Cerebellar nuclear complex (tissue), 1 donor: ENCODE results near the gene MPP2.
"Not testable (repeated sequence)": the region's sequence is repeated elsewhere in the genome, so short reads cannot be mapped to it uniquely, and the experiment has no call there.

Source experiments
- DNase-seq, 2 experiments: peaks; one replicate each; lab custom pipeline; 2025; lab: John Stamatoyannopoulos, UW

MPP2 gene, protein sequence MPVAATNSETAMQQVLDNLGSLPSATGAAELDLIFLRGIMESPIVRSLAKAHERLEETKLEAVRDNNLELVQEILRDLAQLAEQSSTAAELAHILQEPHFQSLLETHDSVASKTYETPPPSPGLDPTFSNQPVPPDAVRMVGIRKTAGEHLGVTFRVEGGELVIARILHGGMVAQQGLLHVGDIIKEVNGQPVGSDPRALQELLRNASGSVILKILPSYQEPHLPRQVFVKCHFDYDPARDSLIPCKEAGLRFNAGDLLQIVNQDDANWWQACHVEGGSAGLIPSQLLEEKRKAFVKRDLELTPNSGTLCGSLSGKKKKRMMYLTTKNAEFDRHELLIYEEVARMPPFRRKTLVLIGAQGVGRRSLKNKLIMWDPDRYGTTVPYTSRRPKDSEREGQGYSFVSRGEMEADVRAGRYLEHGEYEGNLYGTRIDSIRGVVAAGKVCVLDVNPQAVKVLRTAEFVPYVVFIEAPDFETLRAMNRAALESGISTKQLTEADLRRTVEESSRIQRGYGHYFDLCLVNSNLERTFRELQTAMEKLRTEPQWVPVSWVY

DNA sequence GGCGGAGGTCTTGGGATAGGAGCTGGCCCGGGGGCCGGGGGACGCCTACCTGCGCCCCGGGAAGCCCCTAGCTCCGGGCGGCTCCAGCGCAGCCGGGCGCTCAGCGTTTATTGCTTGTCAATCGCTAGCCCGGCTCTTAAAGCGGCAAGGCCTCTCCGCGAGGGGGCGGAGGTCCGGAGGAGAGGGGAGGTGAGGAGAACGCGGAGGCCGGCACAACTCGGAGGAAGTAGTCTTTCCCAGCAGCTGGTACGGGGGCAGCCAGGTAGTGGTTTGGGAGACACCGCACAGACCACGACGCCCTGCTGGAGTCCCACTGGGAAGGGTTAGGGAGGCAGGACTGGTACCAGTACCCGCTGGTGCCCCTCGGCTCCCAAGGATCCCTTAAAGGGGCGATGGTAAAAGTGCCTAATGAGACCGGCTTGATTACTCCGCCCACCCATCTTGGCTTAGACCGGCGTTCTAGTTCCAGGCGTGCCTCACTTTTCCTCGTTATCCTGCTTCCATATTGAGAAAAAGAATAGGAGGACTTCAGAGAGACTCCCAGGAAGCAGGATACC is at the start of gene MPP2:
Gene MPP2, minus strand, starts transcription at position 112 of the 557 bp plus-strand sequence. CDS start 3,076 bp downstream, outside the sequence.
- DNase-seq = peak; percentile 72 to 81

DNA sequence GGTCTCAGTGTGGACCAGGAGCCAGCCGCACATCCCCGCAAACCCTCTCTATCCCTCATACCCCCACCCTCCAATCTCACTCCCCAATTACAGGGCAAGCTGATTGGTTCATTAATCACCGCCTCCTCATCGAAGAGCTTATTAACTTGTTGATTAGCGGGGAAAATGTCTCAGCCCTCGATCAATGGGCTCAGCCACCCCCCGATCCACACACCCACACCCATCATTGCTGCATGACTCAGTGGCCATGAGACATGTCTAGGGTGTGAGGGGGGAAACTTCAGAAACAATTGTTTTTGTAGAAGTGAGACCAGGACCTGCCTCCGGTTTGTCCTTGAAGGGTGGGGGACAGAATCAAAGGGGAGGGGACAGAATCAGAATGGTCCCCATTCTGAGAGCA is 48.9 kb upstream of the MPP2 start:
- no peak for DNase-seq

DNA sequence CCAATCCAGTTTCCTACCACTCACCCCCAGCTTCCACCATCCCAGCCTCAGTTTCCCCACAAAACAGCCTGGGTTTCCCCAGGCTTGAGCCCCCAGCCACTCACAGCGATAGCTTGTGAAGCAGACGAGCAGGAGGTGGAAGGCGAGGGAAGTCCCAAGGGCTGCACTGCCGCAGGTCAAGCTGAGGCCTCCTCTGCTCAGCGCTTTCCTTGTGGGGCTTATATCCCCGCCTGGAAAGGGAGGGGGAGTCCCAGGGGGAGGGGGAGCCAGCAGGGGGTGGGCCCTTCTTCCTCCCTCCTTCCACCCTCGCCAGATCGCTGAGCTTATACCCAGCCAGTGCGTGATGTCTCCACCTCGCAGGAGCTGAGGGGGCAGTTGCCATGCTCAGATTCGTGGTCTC is 46.4 kb upstream of the MPP2 start, which contains the start of gene PYY:
Gene PYY, minus strand, starts transcription at position 195 of the 400 bp plus-strand sequence. CDS start 457 bp downstream, outside the sequence.
- no peak for DNase-seq

GRCh38 chr17:43952724-43953666 is 45.7 kb upstream of the MPP2 start:
- DNase-seq = no peak

DNA sequence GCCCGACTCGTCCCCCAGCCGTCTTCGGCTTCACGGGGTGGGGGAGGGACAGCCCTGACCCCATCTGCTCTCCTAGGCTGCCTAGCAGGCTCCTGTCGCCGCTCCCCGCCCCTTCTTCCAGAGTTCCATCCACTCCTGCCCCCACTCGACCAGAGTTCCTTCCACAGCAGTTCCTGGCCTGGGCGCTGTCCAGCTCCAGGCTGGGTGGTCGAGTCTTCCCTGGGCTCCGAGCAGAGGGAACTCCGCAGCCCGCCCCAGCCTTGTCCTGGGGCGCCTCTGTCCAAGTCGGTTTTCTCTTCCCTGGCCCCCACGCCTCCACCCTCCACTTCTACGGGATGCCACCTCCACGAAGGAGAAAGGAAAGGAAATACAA is 45.0 kb upstream of the MPP2 start:
- DNase-seq = no peak

- DNase-seq = no peak
Observed at GRCh38 chr17:43951750-43952149, 44.4 kb upstream of the MPP2 start.

DNA sequence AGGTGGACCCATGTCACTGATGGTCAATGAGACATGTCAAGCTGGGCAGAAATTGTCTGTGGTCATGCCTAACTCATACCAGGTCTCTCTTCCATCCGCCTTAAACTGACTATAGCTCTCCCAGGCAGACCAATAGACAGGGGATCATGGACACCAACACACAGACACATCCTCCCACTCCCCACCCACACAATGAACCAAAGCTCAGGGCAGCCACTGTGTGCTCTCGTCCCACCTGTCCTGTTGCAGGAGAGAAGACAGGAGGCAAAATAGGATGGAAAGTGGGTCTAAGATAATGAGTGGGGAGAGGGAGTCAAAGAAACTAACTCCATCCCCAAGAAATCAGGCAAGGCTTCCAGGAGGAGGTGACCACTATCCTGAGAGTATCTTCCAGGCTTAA is 43.2 kb upstream of the MPP2 start:
- DNase-seq = no peak

GRCh38 chr17:43949781-43950180 is 42.4 kb upstream of the MPP2 start:
- no peak for DNase-seq

- DNase-seq = no peak
Observed at GRCh38 chr17:43946781-43947180, 39.4 kb upstream of the MPP2 start.

DNA sequence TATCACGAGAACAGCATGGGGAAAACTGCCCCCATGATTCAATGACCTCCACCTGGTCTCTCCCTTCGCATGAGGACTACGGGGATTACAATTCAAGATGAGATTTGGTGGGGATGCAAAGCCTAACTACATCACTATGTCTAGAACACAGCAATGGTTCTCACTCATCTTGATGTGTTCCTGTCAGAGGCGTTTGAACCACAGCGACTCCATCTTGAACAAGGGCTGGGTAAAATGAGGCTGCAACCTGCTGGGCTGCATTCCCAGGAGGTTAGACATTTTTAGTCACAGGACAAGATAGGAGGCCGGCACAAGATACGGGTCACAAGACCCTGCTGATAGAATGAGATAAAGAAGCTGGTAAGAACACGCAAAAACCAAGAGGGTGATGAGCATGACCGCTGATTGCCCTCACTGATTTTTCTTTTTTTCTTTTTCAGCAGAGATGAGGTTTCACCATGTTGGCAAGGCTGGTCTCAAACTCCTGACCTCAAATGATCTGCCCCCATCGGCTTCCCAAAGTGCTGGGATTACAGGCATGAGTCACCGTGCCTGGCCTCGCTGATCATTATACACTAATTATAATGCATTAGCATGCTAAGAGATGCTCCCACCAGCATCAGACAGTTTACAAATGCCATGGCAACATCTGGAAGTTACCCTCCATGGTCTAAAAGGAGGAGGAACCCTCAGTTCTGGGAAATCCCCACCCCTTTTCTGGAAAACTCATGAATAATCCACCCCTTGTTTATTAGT is 37.9 kb upstream of the MPP2 start:
- no peak for DNase-seq

DNA sequence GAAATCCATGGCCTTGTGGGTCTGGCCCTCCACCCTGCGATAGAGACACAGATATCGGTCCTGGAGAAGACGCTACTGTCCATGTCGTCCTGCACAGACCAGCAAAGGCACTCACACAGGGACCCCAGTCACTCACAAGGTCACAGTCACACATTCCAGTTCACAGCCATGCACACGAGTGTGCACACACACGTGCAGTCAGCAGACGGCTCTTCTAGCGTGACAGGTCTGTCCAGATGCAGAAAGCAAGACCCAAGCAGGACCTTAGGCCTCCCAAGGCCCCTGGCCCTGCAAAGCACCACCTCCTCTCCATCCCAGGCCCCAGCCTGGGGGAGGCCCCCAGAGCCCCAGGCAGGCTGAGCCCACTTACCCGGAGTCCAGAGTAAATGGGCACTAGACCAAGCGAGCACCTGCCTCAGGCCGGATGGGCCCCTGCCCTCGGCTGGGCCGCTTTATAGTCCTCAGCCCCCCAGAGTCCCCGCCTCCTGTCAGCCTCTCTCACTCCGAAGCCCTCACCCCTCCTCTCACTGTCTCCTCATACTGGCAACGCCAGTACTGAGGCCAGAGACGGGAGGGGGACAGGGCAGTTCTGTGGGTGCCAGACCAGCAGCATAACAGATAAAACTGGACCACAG is 34.8 kb upstream of the MPP2 start, which contains the start of gene PPY:
Gene PPY, minus strand, starts transcription at position 426 of the 635 bp plus-strand sequence. CDS start 822 bp downstream, outside the sequence.
- no peak for DNase-seq

GRCh38 chr17:43940630-43941029 is 33.3 kb upstream of the MPP2 start:
- DNase-seq = no peak

DNA sequence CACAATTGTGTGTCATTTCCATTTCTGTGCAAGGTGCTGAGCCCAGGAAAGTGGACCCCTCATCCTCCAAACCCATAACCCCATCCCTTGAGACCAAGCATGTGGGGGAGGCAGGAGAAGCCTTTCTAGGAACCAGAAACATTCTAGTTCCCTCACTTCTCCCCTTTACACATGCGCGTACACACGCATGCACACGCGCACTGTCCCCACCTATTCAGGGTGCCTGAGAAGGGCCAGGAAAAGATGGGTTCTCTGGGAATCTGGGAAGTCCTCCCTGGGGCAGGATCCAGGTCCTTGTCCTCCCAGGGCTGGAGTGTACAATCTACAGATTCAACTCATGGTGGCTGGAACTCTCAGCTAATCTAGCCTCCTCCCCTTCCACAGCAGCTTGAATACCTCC is 32.5 kb upstream of the MPP2 start:
- DNase-seq = no peak

GRCh38 chr17:43939452-43939851 is 32.1 kb upstream of the MPP2 start:
- not testable (repeated sequence) for DNase-seq

- no peak for DNase-seq
Observed at GRCh38 chr17:43938838-43939182, 31.5 kb upstream of the MPP2 start.

DNA sequence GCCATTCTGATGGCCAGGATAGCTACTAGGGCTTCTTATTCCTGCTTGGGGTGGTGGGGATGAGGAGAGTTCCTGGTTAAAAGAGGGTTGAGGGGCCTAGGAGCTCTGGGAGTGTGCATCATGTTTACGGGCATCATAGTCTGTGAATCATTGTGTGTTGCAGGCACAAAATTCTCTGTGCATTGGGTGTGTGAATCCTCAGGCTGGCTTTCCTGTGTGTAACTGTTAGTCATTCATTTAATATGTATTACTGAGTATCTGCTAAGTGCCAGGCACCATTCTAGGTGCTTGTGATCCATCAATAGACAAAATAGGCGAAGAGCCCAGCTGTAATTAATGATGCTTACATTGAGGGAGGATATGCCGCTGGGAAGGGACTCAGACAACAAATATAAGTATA is 29.1 kb upstream of the MPP2 start:
- no peak for DNase-seq

- no peak for DNase-seq
Observed at GRCh38 chr17:43935926-43936261, 28.6 kb upstream of the MPP2 start.

DNA sequence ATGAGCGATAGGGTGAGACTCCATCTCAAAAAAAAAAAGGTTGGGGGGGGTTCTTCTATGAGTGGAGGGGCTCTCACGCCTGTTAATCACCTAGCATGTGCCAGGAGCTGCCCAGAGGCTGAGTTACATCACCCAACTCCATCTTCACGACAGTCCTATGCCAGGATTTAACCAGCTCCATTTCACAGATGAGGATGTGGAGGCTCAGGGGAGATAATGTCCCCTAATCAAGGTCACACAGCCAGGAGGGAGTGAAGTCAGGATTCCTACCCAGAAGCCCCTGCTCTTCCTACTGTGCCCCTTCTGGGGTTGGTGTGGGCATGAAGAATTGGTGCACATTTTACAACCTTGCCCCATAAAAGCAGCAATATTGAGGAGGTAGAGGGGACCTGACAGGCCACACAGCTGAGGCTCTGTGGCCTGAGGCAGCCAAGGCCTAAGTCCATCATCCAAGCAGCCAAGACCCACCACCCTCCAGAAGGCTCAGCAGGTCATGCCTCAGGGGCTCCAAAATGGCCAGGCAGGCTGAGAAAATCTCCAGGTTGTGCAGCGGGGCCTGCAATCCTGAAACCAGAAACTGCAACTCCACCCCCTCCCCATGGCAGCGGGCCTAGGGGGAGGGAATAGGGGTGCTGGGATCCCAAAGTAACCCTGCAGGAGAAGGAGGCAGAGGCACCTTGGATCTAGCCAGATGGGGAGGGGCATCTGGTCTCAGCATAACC is 28.0 kb upstream of the MPP2 start:
- DNase-seq = no peak

- no peak for DNase-seq
Observed at GRCh38 chr17:43932923-43933322, 25.6 kb upstream of the MPP2 start.

DNA sequence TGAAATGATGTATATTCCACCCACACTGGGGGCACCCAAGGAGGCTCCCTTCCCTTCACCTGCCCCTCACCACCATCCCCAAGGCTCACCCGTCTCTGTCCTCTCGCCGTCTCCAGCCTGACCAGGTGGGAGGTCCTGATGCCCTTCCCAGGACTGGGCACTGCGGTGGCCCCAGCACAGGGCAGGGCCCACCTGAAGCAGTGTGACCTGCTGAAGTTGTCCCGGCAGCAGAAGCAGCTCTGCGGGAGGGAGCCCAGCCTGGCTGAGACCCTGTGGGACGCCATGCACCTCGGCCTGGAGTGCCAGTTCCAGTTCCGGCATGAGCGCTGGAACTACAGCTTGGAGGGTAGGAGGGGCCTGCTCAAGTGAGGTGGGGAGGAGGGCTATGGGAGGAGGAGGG is 25.0 kb upstream of the MPP2 start:
- no peak for DNase-seq
